ENCODE results near the gene CECR2.

The CECR2 gene

DNA sequence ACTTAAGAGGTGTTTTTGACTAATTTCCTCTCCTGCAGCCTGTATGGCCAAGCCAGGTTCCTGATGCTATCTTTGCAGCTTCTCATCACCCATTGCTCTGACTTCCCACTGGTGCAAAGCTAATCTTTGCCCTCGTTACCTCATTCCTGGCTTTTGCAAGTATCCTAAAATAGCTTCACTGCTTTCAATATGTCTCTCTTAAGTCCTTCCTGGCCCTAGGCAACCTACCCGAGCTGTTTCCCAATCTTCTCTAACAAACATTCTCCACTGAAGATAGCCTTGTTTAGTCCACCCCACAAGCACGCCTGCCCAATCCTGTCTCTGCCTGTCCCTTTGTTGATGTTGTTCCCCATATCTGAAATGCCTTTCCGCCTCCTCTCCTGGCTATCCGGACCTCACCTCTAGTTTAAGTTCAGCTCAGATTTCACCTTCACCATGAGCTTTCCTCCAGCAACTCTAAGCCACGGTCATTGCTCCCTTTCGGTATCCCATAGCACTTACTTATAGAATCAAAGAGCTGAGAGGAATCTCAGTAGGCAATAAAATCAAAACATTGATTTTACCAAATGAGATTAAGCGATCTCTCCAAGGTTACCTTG is 30.1 kb upstream of the CECR2 start (continued):
- TF ChIP-seq, protein P1, sequence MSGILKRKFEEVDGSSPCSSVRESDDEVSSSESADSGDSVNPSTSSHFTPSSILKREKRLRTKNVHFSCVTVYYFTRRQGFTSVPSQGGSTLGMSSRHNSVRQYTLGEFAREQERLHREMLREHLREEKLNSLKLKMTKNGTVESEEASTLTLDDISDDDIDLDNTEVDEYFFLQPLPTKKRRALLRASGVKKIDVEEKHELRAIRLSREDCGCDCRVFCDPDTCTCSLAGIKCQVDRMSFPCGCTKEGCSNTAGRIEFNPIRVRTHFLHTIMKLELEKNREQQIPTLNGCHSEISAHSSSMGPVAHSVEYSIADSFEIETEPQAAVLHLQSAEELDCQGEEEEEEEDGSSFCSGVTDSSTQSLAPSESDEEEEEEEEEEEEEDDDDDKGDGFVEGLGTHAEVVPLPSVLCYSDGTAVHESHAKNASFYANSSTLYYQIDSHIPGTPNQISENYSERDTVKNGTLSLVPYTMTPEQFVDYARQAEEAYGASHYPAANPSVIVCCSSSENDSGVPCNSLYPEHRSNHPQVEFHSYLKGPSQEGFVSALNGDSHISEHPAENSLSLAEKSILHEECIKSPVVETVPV (CRISPR knock-in tag; IDR thresholded peaks at IDR 0.05): no peak
- TF ChIP-seq ZNF565 (CRISPR knock-in tag; conservative IDR thresholded peaks at IDR 0.05; ENCODE audit: low read depth): no peak
- no peak for TF ChIP-seq TOX (CRISPR knock-in tag; IDR thresholded peaks at IDR 0.05; ENCODE audit: borderline replicate concordance)

DNA sequence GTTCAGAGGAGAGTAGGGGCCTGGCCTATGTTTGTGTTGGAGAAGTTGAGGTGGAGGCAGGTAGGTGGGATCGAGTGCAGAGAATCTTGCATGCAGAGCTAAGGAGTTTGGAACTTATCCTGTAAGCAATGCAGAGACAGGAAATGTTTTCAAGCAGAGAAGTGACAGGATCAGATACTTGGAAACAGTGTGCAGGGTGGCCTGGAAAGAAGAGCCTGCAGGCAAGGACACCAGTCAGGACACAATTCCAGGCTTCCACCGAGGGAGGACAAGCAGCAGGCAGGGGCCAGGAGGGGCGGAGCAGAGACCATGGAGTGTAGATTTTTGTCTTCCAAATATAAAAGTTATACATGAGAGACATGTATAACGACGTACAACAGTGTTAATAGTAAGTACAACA is 26.9 kb upstream of the CECR2 start:
- no peak for ATAC-seq
- TF ChIP-seq SNAI2 (CRISPR knock-in tag; IDR thresholded peaks at IDR 0.05) (no peak), TOX (CRISPR knock-in tag; IDR thresholded peaks at IDR 0.05; ENCODE audit: borderline replicate concordance) (no peak), ARNTL (CRISPR knock-in tag; IDR thresholded peaks at IDR 0.05; ENCODE audit: borderline replicate concordance, low read depth) (no peak), ZNF8 (CRISPR knock-in tag; IDR thresholded peaks at IDR 0.05) (no peak), OSR1 (CRISPR knock-in tag; IDR thresholded peaks at IDR 0.05) (no peak), GLIS3 (CRISPR knock-in tag; IDR thresholded peaks at IDR 0.05) (no peak), ESRRG (CRISPR knock-in tag; IDR thresholded peaks at IDR 0.05) (no peak), ZC3H10 (CRISPR knock-in tag; IDR thresholded peaks at IDR 0.05) (no peak), ZNF70 (CRISPR knock-in tag; IDR thresholded peaks at IDR 0.05) (no peak), BACH2 (CRISPR knock-in tag; IDR thresholded peaks at IDR 0.05; ENCODE audit: borderline replicate concordance) (no peak), PPARA (CRISPR knock-in tag; IDR thresholded peaks at IDR 0.05; ENCODE audit: borderline replicate concordance) (no peak), TCF4 (CRISPR knock-in tag; IDR thresholded peaks at IDR 0.05; ENCODE audit: borderline replicate concordance) (no peak), ZFP30 (CRISPR knock-in tag; IDR thresholded peaks at IDR 0.05) (no peak), ISL1 (CRISPR knock-in tag; IDR thresholded peaks at IDR 0.05) (no peak)
- TF ChIP-seq, protein P2, sequence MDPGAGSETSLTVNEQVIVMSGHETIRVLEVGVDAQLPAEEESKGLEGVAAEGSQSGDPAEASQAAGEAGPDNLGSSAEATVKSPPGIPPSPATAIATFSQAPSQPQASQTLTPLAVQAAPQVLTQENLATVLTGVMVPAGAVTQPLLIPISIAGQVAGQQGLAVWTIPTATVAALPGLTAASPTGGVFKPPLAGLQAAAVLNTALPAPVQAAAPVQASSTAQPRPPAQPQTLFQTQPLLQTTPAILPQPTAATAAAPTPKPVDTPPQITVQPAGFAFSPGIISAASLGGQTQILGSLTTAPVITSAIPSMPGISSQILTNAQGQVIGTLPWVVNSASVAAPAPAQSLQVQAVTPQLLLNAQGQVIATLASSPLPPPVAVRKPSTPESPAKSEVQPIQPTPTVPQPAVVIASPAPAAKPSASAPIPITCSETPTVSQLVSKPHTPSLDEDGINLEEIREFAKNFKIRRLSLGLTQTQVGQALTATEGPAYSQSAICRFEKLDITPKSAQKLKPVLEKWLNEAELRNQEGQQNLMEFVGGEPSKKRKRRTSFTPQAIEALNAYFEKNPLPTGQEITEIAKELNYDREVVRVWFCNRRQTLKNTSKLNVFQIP (CRISPR knock-in tag; IDR thresholded peaks at IDR 0.05; ENCODE audit: borderline replicate concordance, low read depth): no peak
- TF ChIP-seq, protein P3, sequence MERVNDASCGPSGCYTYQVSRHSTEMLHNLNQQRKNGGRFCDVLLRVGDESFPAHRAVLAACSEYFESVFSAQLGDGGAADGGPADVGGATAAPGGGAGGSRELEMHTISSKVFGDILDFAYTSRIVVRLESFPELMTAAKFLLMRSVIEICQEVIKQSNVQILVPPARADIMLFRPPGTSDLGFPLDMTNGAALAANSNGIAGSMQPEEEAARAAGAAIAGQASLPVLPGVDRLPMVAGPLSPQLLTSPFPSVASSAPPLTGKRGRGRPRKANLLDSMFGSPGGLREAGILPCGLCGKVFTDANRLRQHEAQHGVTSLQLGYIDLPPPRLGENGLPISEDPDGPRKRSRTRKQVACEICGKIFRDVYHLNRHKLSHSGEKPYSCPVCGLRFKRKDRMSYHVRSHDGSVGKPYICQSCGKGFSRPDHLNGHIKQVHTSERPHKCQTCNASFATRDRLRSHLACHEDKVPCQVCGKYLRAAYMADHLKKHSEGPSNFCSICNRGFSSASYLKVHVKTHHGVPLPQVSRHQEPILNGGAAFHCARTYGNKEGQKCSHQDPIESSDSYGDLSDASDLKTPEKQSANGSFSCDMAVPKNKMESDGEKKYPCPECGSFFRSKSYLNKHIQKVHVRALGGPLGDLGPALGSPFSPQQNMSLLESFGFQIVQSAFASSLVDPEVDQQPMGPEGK (CRISPR knock-in tag; IDR thresholded peaks at IDR 0.05; ENCODE audit: borderline replicate concordance): no peak
- TF ChIP-seq, protein P4, sequence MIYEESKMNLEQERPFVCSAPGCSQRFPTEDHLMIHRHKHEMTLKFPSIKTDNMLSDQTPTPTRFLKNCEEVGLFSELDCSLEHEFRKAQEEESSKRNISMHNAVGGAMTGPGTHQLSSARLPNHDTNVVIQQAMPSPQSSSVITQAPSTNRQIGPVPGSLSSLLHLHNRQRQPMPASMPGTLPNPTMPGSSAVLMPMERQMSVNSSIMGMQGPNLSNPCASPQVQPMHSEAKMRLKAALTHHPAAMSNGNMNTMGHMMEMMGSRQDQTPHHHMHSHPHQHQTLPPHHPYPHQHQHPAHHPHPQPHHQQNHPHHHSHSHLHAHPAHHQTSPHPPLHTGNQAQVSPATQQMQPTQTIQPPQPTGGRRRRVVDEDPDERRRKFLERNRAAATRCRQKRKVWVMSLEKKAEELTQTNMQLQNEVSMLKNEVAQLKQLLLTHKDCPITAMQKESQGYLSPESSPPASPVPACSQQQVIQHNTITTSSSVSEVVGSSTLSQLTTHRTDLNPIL (CRISPR knock-in tag; IDR thresholded peaks at IDR 0.05; ENCODE audit: low read depth): no peak
- TF ChIP-seq, protein P5, sequence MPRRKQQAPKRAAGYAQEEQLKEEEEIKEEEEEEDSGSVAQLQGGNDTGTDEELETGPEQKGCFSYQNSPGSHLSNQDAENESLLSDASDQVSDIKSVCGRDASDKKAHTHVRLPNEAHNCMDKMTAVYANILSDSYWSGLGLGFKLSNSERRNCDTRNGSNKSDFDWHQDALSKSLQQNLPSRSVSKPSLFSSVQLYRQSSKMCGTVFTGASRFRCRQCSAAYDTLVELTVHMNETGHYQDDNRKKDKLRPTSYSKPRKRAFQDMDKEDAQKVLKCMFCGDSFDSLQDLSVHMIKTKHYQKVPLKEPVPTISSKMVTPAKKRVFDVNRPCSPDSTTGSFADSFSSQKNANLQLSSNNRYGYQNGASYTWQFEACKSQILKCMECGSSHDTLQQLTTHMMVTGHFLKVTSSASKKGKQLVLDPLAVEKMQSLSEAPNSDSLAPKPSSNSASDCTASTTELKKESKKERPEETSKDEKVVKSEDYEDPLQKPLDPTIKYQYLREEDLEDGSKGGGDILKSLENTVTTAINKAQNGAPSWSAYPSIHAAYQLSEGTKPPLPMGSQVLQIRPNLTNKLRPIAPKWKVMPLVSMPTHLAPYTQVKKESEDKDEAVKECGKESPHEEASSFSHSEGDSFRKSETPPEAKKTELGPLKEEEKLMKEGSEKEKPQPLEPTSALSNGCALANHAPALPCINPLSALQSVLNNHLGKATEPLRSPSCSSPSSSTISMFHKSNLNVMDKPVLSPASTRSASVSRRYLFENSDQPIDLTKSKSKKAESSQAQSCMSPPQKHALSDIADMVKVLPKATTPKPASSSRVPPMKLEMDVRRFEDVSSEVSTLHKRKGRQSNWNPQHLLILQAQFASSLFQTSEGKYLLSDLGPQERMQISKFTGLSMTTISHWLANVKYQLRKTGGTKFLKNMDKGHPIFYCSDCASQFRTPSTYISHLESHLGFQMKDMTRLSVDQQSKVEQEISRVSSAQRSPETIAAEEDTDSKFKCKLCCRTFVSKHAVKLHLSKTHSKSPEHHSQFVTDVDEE (CRISPR knock-in tag; IDR thresholded peaks at IDR 0.05): no peak
- TF ChIP-seq, protein P1 (CRISPR knock-in tag; IDR thresholded peaks at IDR 0.05): no peak

Data from SK-N-SH treated with all-trans-retinoic acid at 6 μM for 48 hours (cell line).